Pulmonary artery endothelial cell (primary cell): ENCODE measurements around the gene CASZ1. TPM values are rescaled to one million over a fixed set of nuclear protein-coding genes. Genes with fewer than 3 reads are reported as not detected.

Source experiments
- DNase-seq: peaks from one replicate; pipeline ENCODE4 v3.0.0-alpha.2; 2011; ENCODE audit warnings: low read depth, low spot score
- total RNA-seq: library from RNA; depleted of rRNA; stranded (reverse); fragments of >200 nt; gene quantifications from 2 replicates; pipeline ENCODE4 v1.2.3, GENCODE V29; 2014

Gene CASZ1
- total RNA-seq, 1 donor from 2014 or later, result 0.99 TPM

- DNase-seq, result no peak
Measured at GRCh38 chr1:10794724-10795275, 1.6 kb downstream of the CASZ1 start.

- DNase-seq, result no peak
Measured at GRCh38 chr1:10793129-10793651, 3.3 kb downstream of the CASZ1 start.

- no peak for DNase-seq
Measured at GRCh38 chr1:10791105-10791951, 5.1 kb downstream of the CASZ1 start.

- DNase-seq, result no peak
Measured at GRCh38 chr1:10789803-10790702, 6.4 kb downstream of the CASZ1 start.

- no peak for DNase-seq
Measured at GRCh38 chr1:10789047-10789791, 7.2 kb downstream of the CASZ1 start.

- no peak for DNase-seq
Measured at GRCh38 chr1:10788592-10789006, 7.8 kb downstream of the CASZ1 start.

- no peak for DNase-seq
Measured at GRCh38 chr1:10787286-10787685, 9.2 kb downstream of the CASZ1 start.

GRCh38 chr1:10785728-10786638 is 10.5 kb downstream of the CASZ1 start:
- no peak for DNase-seq

- DNase-seq, result no peak
Measured at GRCh38 chr1:10784998-10785727, 11.3 kb downstream of the CASZ1 start.

- no peak for DNase-seq
Measured at GRCh38 chr1:10782491-10783244, 13.8 kb downstream of the CASZ1 start.

GRCh38 chr1:10781137-10781536 is 15.3 kb downstream of the CASZ1 start:
- DNase-seq, result no peak

- DNase-seq, result no peak
Measured at GRCh38 chr1:10779841-10780240, 16.6 kb downstream of the CASZ1 start.

GRCh38 chr1:10779201-10779600 is 17.2 kb downstream of the CASZ1 start:
- DNase-seq, result no peak

GRCh38 chr1:10778640-10779039 is 17.8 kb downstream of the CASZ1 start:
- no peak for DNase-seq

GRCh38 chr1:10777749-10778574 is 18.5 kb downstream of the CASZ1 start:
- no peak for DNase-seq

GRCh38 chr1:10776190-10776905 is 20.1 kb downstream of the CASZ1 start:
- DNase-seq, result no peak

GRCh38 chr1:10775763-10776162 is 20.7 kb downstream of the CASZ1 start:
- no peak for DNase-seq
